Ishikawa (cell line): ENCODE measurements around the gene CCDC121.

Source experiments
- CEBPB ChIP-seq: IDR thresholded peaks from 2 replicates; pipeline ENCODE4 v1.6.1; 2012
- EP300 ChIP-seq: IDR thresholded peaks from 2 replicates; pipeline ENCODE4 v1.6.1; 2012; ENCODE audit warnings: borderline replicate concordance
- FOXM1 ChIP-seq: IDR thresholded peaks from 2 replicates; pipeline ENCODE4 v1.6.1; 2012; ENCODE audit warnings: low read depth, borderline replicate concordance
- MAX ChIP-seq: IDR thresholded peaks from 2 replicates; pipeline ENCODE4 v1.6.1; 2012
- RAD21 ChIP-seq: IDR thresholded peaks from 2 replicates; pipeline ENCODE4 v1.6.1; 2012; ENCODE audit warnings: low read depth
- REST ChIP-seq: IDR thresholded peaks from 2 replicates; pipeline ENCODE4 v1.6.1; 2012; ENCODE audit warnings: low read depth, mild to moderate bottlenecking
- TAF1 ChIP-seq: IDR thresholded peaks from 2 replicates; pipeline ENCODE4 v1.6.1; 2012; ENCODE audit warnings: low read depth, mild to moderate bottlenecking
- TCF12 ChIP-seq: IDR thresholded peaks from 2 replicates; pipeline ENCODE4 v1.6.1; 2012; ENCODE audit warnings: low read depth
- TEAD4 ChIP-seq: IDR thresholded peaks from 2 replicates; pipeline ENCODE4 v1.6.1; 2012
- USF1 ChIP-seq: IDR thresholded peaks from 2 replicates; pipeline ENCODE4 v1.6.1; 2012
- YY1 ChIP-seq: IDR thresholded peaks from 2 replicates; pipeline ENCODE4 v1.6.1; 2012; ENCODE audit warnings: low read depth

GRCh38 chr2:27647289-27647688 is 18.5 kb upstream of the CCDC121 start:
- no peak for TF ChIP-seq TCF12
- TF ChIP-seq TAF1, result no peak
- no peak for TF ChIP-seq REST
- no peak for TF ChIP-seq EP300
- TF ChIP-seq USF1, result no peak
- TF ChIP-seq RAD21, result no peak
- no peak for TF ChIP-seq MAX
- TF ChIP-seq YY1, result no peak
- TF ChIP-seq TEAD4, result no peak
- no peak for TF ChIP-seq CEBPB
- no peak for TF ChIP-seq FOXM1
